Measurements from ENCODE around the gene SHC3.

SHC3 gene

GRCh38 chr9:89000973-89001916 lies 177.4 kb downstream of the SHC3 start:
- TF ChIP-seq TEAD4 (IDR thresholded peaks at IDR 0.05) (0 out of 2 replicates have a peak, but pooled peaks have one; percentile 17), RAD21 (IDR thresholded peaks at IDR 0.05; ENCODE audit: low read depth) (peak; percentile 91)
- TF ChIP-seq, protein P1, sequence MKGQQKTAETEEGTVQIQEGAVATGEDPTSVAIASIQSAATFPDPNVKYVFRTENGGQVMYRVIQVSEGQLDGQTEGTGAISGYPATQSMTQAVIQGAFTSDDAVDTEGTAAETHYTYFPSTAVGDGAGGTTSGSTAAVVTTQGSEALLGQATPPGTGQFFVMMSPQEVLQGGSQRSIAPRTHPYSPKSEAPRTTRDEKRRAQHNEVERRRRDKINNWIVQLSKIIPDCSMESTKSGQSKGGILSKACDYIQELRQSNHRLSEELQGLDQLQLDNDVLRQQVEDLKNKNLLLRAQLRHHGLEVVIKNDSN (IDR thresholded peaks at IDR 0.05), result no peak

DNA sequence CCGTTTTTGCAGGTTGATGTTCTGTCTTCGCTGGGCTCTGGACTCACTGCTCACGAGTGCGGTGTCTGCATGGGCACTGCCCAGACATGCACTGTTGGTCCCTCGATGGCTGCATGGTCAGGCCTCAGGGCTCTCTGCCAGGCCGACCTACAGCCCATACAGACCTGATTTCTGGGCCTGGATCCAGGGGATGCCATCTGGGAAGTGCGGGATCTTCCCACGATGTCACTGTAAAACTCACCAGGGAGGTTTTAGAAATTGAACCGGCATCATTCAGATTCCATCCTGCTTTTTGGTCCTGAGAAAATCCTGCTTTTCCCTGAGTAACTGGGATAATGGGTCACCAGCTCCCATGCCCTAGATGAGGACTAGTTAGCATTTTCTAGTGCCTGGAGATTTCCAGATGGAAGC lies 178.2 kb downstream of the SHC3 start:
- TF ChIP-seq REST (IDR thresholded peaks at IDR 0.05; ENCODE audit: low read depth), result no peak
- TF ChIP-seq TAF1 (IDR thresholded peaks at IDR 0.05; ENCODE audit: low read depth), result no peak
- no peak for TF ChIP-seq ZBTB7A (IDR thresholded peaks at IDR 0.05; ENCODE audit: low read depth)
- TF ChIP-seq RAD21 (IDR thresholded peaks at IDR 0.05; ENCODE audit: low read depth), result no peak
- no peak for TF ChIP-seq NFIC (IDR thresholded peaks at IDR 0.05)

DNA sequence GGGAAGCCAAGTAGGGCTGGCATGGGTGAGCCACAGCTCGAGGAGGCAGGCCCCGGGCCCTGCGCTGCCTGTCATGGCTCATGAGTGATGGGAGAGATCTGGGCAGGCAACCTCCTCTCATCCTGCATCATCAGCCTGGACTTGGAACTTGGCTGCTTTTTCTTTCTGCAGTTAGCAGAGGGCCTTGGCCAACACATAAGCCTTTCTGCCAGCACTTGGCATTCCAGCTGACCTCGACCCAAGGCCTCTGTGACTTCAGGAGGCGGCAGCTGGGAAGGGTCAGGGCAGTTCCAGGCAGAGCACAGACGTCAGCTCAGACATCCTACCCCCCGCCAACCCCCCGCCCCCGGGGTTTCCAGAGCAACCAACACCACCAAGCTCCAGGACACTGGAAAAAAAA lies 179.7 kb downstream of the SHC3 start:
- no peak for TF ChIP-seq MAX (IDR thresholded peaks at IDR 0.05)
- no peak for TF ChIP-seq TCF12 (IDR thresholded peaks at IDR 0.05; ENCODE audit: low read depth)
- TF ChIP-seq ZBTB7A (IDR thresholded peaks at IDR 0.05; ENCODE audit: low read depth), result no peak
- no peak for TF ChIP-seq TEAD4 (IDR thresholded peaks at IDR 0.05)
- no peak for TF ChIP-seq EP300 (IDR thresholded peaks at IDR 0.05; ENCODE audit: borderline replicate concordance)
- TF ChIP-seq NFIC (IDR thresholded peaks at IDR 0.05), result no peak
- no peak for TF ChIP-seq REST (IDR thresholded peaks at IDR 0.05; ENCODE audit: low read depth)
- no peak for TF ChIP-seq RAD21 (IDR thresholded peaks at IDR 0.05; ENCODE audit: low read depth)
- no peak for TF ChIP-seq FOXM1 (IDR thresholded peaks at IDR 0.05; ENCODE audit: borderline replicate concordance, low read depth)

GRCh38 chr9:88998503-88998902 lies 180.1 kb downstream of the SHC3 start:
- TF ChIP-seq TEAD4 (IDR thresholded peaks at IDR 0.05) (no peak), CREB1 (IDR thresholded peaks at IDR 0.05; ENCODE audit: low read depth) (no peak), NFIC (IDR thresholded peaks at IDR 0.05) (0 out of 2 replicates have a peak, but pooled peaks have one; percentile 15)

GRCh38 chr9:88997646-88998045 lies 181.0 kb downstream of the SHC3 start:
- no peak for TF ChIP-seq CREB1 (IDR thresholded peaks at IDR 0.05; ENCODE audit: low read depth)
- TF ChIP-seq EP300 (IDR thresholded peaks at IDR 0.05; ENCODE audit: borderline replicate concordance), result no peak
- TF ChIP-seq REST (IDR thresholded peaks at IDR 0.05; ENCODE audit: low read depth), result no peak
- TF ChIP-seq, protein P1 (IDR thresholded peaks at IDR 0.05), result no peak
- TF ChIP-seq TEAD4 (IDR thresholded peaks at IDR 0.05), result no peak

- TF ChIP-seq CEBPB (IDR thresholded peaks at IDR 0.05), result no peak
- TF ChIP-seq, protein P1 (IDR thresholded peaks at IDR 0.05), result no peak
- TF ChIP-seq EP300 (IDR thresholded peaks at IDR 0.05; ENCODE audit: borderline replicate concordance), result no peak
- no peak for TF ChIP-seq TCF12 (IDR thresholded peaks at IDR 0.05; ENCODE audit: low read depth)
- TF ChIP-seq YY1 (IDR thresholded peaks at IDR 0.05; ENCODE audit: low read depth), result no peak
- TF ChIP-seq CREB1 (IDR thresholded peaks at IDR 0.05; ENCODE audit: low read depth), result no peak
- no peak for TF ChIP-seq ZBTB7A (IDR thresholded peaks at IDR 0.05; ENCODE audit: low read depth)
- TF ChIP-seq MAX (IDR thresholded peaks at IDR 0.05), result no peak
- TF ChIP-seq RAD21 (IDR thresholded peaks at IDR 0.05; ENCODE audit: low read depth), result no peak
- TF ChIP-seq NFIC (IDR thresholded peaks at IDR 0.05), result no peak
- no peak for TF ChIP-seq TAF1 (IDR thresholded peaks at IDR 0.05; ENCODE audit: low read depth)
- no peak for TF ChIP-seq EGR1 (IDR thresholded peaks at IDR 0.05)
- TF ChIP-seq FOXM1 (IDR thresholded peaks at IDR 0.05; ENCODE audit: borderline replicate concordance, low read depth), result no peak
- no peak for TF ChIP-seq TEAD4 (IDR thresholded peaks at IDR 0.05)
- TF ChIP-seq REST (IDR thresholded peaks at IDR 0.05; ENCODE audit: low read depth), result no peak
These were observed 181.7 kb downstream of the SHC3 start for GRCh38 chr9:88996921-88997235.

All from Ishikawa (cell line).